ENCODE measurements around the gene CLRN1.
"Not testable (repeated sequence)": the region's sequence is repeated elsewhere in the genome, so short reads cannot be mapped to it uniquely, and the experiment has no call there.

The CLRN1 gene

DNA sequence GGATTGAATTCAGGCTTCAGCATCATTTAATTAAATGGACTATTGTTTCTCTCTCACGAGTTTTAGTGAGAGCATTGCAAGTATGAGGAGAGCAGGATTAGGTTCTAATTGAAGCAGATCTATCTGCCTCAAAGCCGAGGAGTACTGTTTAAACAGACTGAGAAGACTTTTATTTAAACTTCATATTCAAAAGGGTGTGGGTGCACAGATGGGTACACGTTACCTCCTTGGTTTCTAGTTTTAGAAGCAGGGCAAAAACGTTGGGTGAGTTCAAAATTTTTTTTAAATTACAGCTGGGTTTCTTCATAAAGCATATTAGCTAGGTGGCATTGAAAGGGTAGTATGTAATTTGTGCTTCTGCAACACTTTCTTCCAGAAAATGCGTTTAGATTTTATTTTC lies 26.5 kb upstream of the CLRN1 start:
- Histone ChIP-seq H3K4me1 (no peaks in the 10 kb centered on the region), H3K36me3 (replicated peaks) (no peaks in the 10 kb centered on the region), H3K9me3 (no peaks in the 10 kb centered on the region), H3K27me3 (ENCODE audit: low read depth) (no peaks in the 10 kb centered on the region), H3K4me3 (no peak overlapping the region)
- in situ Hi-C loops (cut with MboI; ENCODE audit: low sequenced_read_pairs), result no loop called here
- no peak for DNase-seq (ENCODE audit: low spot score in 2 of 2)

DNA sequence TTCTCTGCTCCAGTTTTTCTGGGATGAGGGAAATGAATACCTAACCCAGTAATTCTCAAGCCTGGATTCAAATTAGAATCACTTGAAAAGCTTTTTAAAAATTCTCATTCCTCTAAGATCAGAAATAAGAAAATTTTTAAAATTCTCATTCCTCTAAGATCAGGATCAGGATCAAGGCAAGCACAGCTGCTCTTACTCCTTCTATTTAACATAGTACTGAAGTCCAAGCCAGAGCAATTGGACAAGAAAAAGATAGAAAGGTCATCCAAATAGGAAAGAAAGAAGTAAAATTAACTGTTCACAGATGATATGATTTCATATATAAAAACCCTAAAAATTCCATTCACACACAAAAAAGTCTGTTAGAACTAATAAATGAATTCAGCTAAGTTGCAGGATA lies 24.2 kb upstream of the CLRN1 start:
- Histone ChIP-seq H3K36me3 (replicated peaks) (no peaks in the 10 kb centered on the region), H3K9me3 (no peaks in the 10 kb centered on the region), H3K4me3 (no peak overlapping the region), H3K4me1 (no peaks in the 10 kb centered on the region), H3K27me3 (ENCODE audit: low read depth) (no peaks in the 10 kb centered on the region)
- DNase-seq (ENCODE audit: low spot score in 2 of 2), result no peak
- in situ Hi-C loops (cut with MboI; ENCODE audit: low sequenced_read_pairs), result no loop called here

DNA sequence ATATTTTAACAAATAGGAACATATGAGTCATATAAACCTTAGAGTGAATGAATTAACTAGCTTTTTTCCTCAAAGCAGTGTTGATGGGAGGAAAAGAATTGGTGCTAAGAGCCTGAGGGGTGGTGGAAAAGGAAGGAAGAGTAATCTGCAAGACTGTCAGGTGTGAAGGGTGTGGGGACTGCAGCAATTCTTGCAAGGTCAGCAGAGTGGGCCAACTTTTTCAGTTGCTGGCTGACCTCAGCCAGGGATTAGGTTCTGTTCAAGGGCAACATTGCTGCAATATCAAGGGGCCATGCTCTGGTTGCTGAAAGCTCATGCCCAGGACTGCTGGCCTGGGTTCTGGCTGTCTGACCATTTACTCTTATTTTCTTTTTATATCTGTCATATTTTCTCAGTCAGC lies 23.0 kb upstream of the CLRN1 start:
- Histone ChIP-seq H3K36me3 (replicated peaks) (no peaks in the 10 kb centered on the region), H3K9me3 (no peaks in the 10 kb centered on the region)
- in situ Hi-C loops (cut with MboI; ENCODE audit: low sequenced_read_pairs), result no loop called here

DNA sequence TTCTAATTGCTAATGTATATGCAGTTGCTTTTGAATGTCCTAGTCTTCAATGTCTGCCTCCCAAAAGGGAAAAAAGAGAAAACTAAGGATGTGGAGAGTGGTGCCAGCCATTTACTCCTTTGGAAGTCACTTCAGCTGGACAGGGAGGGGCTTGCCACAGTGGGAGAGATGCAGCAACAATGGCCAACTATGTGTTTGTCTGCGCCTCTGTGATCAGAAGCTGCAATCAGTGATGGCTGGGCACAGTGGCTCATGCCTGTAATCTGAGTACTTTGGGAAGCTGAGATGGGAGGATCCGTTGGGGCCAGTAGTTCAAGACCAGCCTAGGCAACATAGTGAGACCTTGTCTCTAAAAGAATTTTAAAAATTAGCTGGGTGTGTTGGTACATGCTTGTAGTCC lies 16.7 kb upstream of the CLRN1 start:
- Histone ChIP-seq H3K4me3 (no peak overlapping the region), H3K9me3 (no peaks in the 10 kb centered on the region), H3K27me3 (ENCODE audit: low read depth) (peaks cover 7% of the 10 kb centered on the region; the same call in 1 of the 2 replicates), H3K36me3 (replicated peaks) (no peaks in the 10 kb centered on the region), H3K4me1 (no peaks in the 10 kb centered on the region)
- in situ Hi-C loops (cut with MboI; ENCODE audit: low sequenced_read_pairs), result no loop called here
- no peak for DNase-seq (ENCODE audit: low spot score in 2 of 2)

More for the DNA sequence above, 23.0 kb upstream of the CLRN1 start:
- Histone ChIP-seq H3K4me3 (no peak overlapping the region), H3K4me1 (no peaks in the 10 kb centered on the region), H3K27me3 (ENCODE audit: low read depth) (0 out of 2 replicates have a peak, but pooled peaks cover 5% of the 10 kb centered on the region)
- no peak for DNase-seq (ENCODE audit: low spot score in 2 of 2)

DNA sequence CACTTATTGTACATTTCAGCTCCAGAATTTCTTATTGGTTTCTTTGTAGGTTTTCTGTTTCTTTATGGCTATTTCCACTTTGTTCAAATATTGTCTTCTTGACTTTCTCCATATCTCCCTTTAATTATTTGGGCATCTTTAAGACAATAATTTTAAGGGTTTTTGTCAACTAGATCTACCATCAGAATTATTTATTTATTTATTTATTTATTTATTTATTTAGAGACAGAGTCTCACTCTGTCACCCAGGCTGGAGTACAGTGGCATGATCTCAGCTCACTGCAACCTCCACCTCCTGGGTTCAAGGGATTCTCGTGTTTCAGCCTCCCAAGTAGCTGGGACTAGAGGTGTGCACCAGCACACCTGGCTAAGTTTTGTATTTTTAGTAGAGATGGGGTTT lies 15.9 kb upstream of the CLRN1 start:
- H3K9me3 ChIP-seq; DNase-seq (ENCODE audit: low spot score in 2 of 2); H3K36me3 ChIP-seq (replicated peaks); H3K27me3 ChIP-seq (ENCODE audit: low read depth); in situ Hi-C loops (cut with MboI; ENCODE audit: low sequenced_read_pairs); H3K4me3 ChIP-seq; H3K4me1 ChIP-seq: not testable (repeated sequence)

DNA sequence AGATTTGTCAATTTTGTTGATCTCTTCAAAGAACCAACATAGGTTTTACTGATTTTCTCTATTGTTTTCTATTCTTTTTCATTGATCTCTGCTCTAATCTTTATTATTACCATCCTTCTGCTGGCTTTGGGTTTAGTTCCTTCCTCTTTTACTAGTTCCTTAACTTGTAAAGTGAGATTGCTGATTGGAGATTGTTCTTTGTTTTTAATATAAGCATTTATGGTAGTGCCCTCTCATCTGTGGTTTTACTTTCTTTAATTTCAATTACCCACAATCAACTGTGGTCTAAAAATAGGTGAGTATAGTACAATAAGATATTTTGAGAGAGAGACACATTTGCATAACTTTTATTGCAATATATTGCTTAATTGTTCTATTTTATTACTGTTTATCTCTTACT lies 13.2 kb upstream of the CLRN1 start:
- no peak for DNase-seq (ENCODE audit: low spot score in 2 of 2)
- Histone ChIP-seq H3K36me3 (replicated peaks) (no peaks in the 10 kb centered on the region), H3K4me1 (no peaks in the 10 kb centered on the region), H3K9me3 (no peaks in the 10 kb centered on the region), H3K27me3 (ENCODE audit: low read depth) (peaks cover 4% of the 10 kb centered on the region; the same call in 1 of the 2 replicates), H3K4me3 (no peak overlapping the region)
- in situ Hi-C loops (cut with MboI; ENCODE audit: low sequenced_read_pairs), result no loop called here

DNA sequence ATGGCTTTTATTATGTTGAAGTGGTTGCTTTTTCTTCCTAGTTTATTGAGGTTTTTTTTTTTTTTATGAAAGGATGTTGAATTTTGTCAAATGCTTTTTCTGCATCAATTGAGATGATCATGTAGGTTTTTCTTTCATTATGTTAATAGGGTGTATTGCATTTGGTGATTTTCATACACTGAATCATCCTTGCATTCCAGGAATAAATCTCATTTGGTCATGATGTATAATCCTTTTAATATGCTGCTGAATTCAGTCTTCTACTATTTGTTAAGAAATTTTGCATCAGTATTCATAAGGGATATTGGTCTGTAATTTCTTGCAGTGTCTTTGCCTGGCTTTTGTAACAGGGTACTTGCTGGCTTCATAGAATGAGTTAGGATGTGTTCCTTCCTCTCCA lies 11.5 kb upstream of the CLRN1 start:
- H3K36me3 ChIP-seq (replicated peaks), result no peaks in the 10 kb centered on the region
- peaks cover 4% of the 10 kb centered on the region; the same call in 1 of the 2 replicates for H3K27me3 ChIP-seq (ENCODE audit: low read depth)
- no peak overlapping the region for H3K4me3 ChIP-seq
- H3K9me3 ChIP-seq, result no peaks in the 10 kb centered on the region
- in situ Hi-C loops (cut with MboI; ENCODE audit: low sequenced_read_pairs), result no loop called here
- no peak for DNase-seq (ENCODE audit: low spot score in 2 of 2)
- H3K4me1 ChIP-seq, result no peaks in the 10 kb centered on the region

DNA sequence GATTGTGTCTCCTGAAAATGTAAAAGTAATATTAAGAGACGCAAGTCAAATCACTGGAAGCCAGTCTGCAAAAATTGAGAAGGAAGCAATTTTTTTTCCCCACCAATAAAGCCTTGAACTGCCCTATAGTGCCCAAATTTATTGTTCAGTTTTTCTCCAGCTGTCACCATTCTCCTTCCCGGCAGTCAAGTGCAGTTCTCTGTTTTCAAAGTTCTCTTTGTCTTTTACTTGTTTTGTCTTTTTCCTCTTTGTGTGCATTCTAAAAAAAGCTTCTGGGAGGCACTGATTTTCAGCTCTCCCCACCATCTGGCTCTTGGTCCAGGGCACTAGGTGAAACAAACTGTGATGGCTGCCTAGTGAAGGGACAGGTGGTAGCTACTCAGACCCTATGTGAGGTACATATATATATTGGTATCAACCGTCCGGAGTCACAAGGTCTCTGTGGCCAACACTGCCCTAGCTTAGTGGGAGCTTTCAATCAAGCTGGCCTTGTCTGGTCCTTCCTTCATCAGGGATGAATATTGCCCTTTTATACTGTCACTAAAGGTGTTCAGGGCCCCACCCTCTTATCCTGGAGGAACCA lies 6.1 kb upstream of the CLRN1 start:
- DNase-seq (ENCODE audit: low spot score in 2 of 2), result no peak
- Histone ChIP-seq H3K9me3 (no peaks in the 10 kb centered on the region), H3K36me3 (replicated peaks) (no peaks in the 10 kb centered on the region), H3K27me3 (ENCODE audit: low read depth) (peaks cover 2% of the 10 kb centered on the region; the same call in 1 of the 2 replicates), H3K4me1 (no peaks in the 10 kb centered on the region), H3K4me3 (no peak overlapping the region)
- in situ Hi-C loops (cut with MboI; ENCODE audit: low sequenced_read_pairs), result no loop called here

DNA sequence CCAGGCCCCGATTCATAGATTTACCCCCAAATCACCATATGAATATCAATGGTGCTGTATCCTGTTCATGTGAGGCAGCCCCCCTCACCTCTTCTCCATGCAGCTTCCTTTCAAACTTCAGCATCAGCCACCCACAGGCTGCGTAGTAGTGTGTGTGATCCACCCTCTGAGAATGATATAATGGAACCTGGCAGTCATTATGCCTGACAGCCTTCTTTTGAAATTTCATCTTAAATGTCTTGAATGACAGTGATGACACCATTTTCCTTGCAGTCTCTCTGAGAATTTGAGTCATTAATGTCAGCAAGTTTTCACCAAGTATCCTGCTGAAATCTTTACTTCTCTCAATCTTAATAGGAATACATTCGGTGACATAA lies 3.5 kb upstream of the CLRN1 start:
- H3K9me3 ChIP-seq, result no peaks in the 10 kb centered on the region
- H3K36me3 ChIP-seq (replicated peaks), result no peaks in the 10 kb centered on the region
- in situ Hi-C loops (cut with MboI; ENCODE audit: low sequenced_read_pairs), result no loop called here
- H3K4me1 ChIP-seq, result no peaks in the 10 kb centered on the region; the same call in 1 of the 2 replicates
- no peaks in the 10 kb centered on the region; the same call in 1 of the 2 replicates for H3K27me3 ChIP-seq (ENCODE audit: low read depth)
- no peak for DNase-seq (ENCODE audit: low spot score in 2 of 2)
- no peak overlapping the region for H3K4me3 ChIP-seq

DNA sequence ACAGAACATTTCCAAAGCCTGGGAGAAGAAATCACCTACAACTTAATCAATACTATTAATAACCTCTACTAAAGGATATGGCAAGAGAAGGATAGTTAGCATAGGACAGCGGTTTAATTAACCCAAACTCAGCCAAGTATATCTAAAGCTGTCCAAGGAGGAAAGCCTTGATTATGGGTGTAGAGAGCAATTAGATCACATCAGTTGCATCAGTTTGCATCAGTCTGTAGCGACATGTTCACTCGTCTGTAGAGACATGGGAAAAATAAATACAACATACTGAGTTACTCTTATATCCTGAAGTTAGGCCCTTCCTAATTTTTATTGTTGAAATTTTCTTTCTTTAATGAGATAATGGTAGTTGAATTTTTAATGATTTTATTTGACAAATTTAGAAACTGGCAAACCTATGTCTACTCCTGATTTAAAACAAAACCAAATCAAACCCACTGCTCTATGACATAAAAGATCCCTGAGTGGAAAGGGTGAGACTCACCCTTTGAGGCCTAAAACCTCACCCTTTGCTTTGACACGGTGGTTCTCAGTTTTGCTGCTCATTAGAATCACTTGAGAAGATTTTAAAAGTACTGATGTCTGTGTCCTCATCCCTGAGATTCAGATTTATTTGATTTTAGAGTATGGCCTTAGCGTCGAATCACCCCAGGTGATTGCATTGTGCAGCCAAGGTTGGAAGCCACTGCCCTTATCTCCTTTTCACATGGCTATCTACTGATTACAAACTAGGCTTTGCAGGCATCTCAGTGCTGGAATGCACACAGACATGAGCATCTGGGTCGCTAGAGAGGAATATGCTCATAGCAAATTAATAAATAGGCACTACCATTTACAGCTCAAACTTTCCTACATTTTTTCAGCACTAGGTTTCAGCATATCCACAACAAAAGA lies 2.8 kb upstream of the CLRN1 start:
- no peak for DNase-seq (ENCODE audit: low spot score in 2 of 2)
- in situ Hi-C loops (cut with MboI; ENCODE audit: low sequenced_read_pairs), result no loop called here

DNA sequence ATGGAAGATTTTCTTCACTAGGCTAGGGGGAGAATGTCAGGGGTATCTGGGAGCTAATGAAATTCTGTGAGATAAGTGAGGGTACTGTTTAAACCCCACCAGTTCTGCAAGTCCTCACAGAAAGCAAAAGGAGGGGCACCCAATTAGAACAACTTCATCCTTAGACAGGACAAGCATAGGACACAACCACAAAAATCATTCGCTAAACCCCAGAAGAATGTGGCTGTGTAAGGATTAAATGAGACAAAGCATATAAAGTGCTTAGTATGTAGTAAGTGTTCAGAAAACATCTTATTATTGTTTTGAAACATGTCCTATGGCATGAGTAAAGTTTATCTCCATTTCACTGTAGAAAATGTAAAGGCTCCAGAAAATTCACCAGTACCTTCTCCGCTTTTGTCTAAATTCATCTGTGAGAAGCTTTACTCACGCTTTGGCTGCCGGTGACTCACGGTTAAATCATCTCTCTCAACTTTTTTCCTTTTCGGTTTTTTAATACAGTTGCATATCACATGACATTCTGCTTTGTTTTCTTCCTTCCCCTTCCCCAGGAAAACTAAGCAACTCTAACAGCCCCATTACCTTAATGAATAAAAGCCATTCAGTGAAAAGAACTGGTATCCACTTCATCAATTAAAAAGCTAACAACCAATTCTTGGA lies 1.7 kb downstream of the CLRN1 start:
- H3K4me1 ChIP-seq, result peaks cover 4% of the 10 kb centered on the region
- in situ Hi-C loops (cut with MboI; ENCODE audit: low sequenced_read_pairs), result no loop called here
- H3K36me3 ChIP-seq (replicated peaks), result no peaks in the 10 kb centered on the region
- H3K27me3 ChIP-seq (ENCODE audit: low read depth), result no peaks in the 10 kb centered on the region
- no peaks in the 10 kb centered on the region for H3K9me3 ChIP-seq
- no peak overlapping the region for H3K4me3 ChIP-seq
- DNase-seq (ENCODE audit: low spot score in 2 of 2), result peak in 1 of 2 experiments; percentile 14

More for the DNA sequence above, 2.8 kb upstream of the CLRN1 start:
- Histone ChIP-seq H3K27me3 (ENCODE audit: low read depth) (no peaks in the 10 kb centered on the region), H3K4me3 (no peak overlapping the region), H3K9me3 (no peaks in the 10 kb centered on the region), H3K36me3 (replicated peaks) (no peaks in the 10 kb centered on the region), H3K4me1 (peaks cover 4% of the 10 kb centered on the region)

DNA sequence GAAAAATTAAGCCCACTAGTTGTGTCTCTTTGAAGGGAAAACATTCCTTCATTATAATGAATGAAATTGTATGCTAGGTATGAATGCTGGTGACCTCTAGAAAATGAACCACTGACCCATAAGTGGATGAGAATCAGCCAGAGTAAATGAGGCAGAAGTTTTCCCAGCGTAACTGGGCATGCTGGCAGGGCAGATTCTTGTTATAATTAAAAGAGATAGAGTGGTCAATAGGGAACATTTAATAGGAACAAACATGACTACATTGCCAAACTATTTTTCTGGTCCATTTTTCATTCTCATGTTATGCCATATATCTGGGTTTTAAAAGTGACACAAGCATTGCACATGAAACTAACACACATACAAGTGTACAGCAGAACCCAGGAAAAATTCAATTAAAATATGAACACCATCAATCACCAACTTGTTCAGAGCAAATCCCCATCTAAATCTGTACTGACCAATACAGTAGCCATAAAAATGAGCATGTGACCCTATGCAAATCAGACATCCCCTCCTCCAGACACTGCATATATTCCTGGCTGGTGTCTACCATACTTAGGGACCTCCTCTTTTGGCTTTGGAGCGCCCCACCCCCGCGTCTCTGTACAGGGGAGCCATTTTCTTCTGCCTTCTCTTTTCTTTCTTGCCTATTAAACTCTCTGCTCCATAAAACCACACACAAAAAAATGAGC lies 4.0 kb downstream of the CLRN1 start:
- H3K4me3 ChIP-seq, result no peak overlapping the region
- no peaks in the 10 kb centered on the region for H3K9me3 ChIP-seq
- DNase-seq (ENCODE audit: low spot score in 2 of 2), result peak in 1 of 2 experiments; percentile 16
- peaks cover 4% of the 10 kb centered on the region for H3K4me1 ChIP-seq
- in situ Hi-C loops (cut with MboI; ENCODE audit: low sequenced_read_pairs), result no loop called here
- peaks cover 11% of the 10 kb centered on the region; the same call in 1 of the 2 replicates for H3K27me3 ChIP-seq (ENCODE audit: low read depth)
- H3K36me3 ChIP-seq (replicated peaks), result no peaks in the 10 kb centered on the region

DNA sequence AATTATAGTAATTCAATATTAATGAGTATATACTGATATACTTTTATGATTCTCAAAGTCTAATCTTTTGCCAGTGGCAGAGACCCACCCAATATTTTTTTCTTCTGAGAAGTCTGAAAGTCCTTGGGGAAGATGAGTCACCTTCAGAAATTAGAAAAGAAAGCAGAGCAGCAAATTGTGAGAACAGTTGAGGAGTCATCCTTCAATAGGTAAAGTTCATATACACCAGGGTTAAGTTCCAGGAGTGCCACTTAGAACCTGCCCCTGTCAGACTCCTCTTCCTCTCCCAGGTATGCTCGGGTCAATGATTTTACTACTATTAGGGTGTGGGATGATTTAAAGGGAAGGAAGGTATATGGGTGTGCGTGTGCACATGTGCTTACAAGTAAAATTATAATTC lies 7.1 kb downstream of the CLRN1 start:
- in situ Hi-C loops (cut with MboI; ENCODE audit: low sequenced_read_pairs), result no loop called here

More for the DNA sequence above, 7.1 kb downstream of the CLRN1 start:
- no peaks in the 10 kb centered on the region for H3K9me3 ChIP-seq
- no peaks in the 10 kb centered on the region for H3K4me1 ChIP-seq
- H3K36me3 ChIP-seq (replicated peaks), result no peaks in the 10 kb centered on the region
- DNase-seq (ENCODE audit: low spot score in 2 of 2), result no peak
- H3K4me3 ChIP-seq, result no peak overlapping the region
- H3K27me3 ChIP-seq (ENCODE audit: low read depth), result peaks cover 30% of the 10 kb centered on the region

All from HAP-1 (cell line).